ENCODE measurements around the gene ITGAE.

DNA sequence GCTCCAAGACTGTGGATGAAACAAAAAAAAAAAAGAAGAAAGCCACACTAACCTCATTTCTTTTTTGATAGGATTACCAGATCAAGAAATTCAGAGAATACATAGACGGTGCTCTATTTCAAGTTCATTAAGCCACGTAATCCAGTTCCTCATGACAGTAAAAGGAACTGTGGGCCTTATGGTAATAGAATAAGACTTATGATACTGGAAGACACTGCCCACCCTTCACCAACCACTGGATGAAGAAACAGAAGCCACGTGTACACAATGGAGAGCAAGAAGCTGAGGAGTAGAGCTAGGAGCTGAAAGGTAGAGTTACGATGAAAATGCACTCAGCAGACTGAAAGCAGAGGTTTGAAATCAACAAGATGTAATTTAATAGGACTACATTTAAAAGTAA is 33.8 kb upstream of the ITGAE start:
- TF ChIP-seq GLI2 (tag by site-specific recombination; IDR thresholded peaks at IDR 0.05; ENCODE audit: borderline replicate concordance, low read depth) (no peak), SCRT2 (tag by site-specific recombination; IDR thresholded peaks at IDR 0.05) (no peak), ZNF292 (tag by site-specific recombination; IDR thresholded peaks at IDR 0.05; ENCODE audit: borderline replicate concordance, low read depth) (no peak), ZNF10 (tag by site-specific recombination; IDR thresholded peaks at IDR 0.05) (no peak), SETDB1 (IDR thresholded peaks at IDR 0.05; ENCODE audit: insufficient read length, low read length) (no peak), ZNF274 (IDR thresholded peaks at IDR 0.05; ENCODE audit: low read length) (no peak), ZNF274 (tag by site-specific recombination; IDR thresholded peaks at IDR 0.05; ENCODE audit: borderline replicate concordance) (no peak), ZNF660 (tag by site-specific recombination; IDR thresholded peaks at IDR 0.05) (no peak), ZNF121 (tag by site-specific recombination; IDR thresholded peaks at IDR 0.05) (no peak), ZNF501 (tag by site-specific recombination; IDR thresholded peaks at IDR 0.05) (no peak), ZNF19 (tag by site-specific recombination; IDR thresholded peaks at IDR 0.05; ENCODE audit: low read depth) (no peak)
- TF ChIP-seq, protein P1, sequence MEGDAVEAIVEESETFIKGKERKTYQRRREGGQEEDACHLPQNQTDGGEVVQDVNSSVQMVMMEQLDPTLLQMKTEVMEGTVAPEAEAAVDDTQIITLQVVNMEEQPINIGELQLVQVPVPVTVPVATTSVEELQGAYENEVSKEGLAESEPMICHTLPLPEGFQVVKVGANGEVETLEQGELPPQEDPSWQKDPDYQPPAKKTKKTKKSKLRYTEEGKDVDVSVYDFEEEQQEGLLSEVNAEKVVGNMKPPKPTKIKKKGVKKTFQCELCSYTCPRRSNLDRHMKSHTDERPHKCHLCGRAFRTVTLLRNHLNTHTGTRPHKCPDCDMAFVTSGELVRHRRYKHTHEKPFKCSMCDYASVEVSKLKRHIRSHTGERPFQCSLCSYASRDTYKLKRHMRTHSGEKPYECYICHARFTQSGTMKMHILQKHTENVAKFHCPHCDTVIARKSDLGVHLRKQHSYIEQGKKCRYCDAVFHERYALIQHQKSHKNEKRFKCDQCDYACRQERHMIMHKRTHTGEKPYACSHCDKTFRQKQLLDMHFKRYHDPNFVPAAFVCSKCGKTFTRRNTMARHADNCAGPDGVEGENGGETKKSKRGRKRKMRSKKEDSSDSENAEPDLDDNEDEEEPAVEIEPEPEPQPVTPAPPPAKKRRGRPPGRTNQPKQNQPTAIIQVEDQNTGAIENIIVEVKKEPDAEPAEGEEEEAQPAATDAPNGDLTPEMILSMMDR (tag by site-specific recombination; IDR thresholded peaks at IDR 0.05) = no peak
- TF ChIP-seq, protein P2, sequence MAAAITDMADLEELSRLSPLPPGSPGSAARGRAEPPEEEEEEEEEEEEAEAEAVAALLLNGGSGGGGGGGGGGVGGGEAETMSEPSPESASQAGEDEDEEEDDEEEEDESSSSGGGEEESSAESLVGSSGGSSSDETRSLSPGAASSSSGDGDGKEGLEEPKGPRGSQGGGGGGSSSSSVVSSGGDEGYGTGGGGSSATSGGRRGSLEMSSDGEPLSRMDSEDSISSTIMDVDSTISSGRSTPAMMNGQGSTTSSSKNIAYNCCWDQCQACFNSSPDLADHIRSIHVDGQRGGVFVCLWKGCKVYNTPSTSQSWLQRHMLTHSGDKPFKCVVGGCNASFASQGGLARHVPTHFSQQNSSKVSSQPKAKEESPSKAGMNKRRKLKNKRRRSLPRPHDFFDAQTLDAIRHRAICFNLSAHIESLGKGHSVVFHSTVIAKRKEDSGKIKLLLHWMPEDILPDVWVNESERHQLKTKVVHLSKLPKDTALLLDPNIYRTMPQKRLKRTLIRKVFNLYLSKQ (tag by site-specific recombination; IDR thresholded peaks at IDR 0.05; ENCODE audit: borderline replicate concordance) = no peak
- TF ChIP-seq, protein P3, sequence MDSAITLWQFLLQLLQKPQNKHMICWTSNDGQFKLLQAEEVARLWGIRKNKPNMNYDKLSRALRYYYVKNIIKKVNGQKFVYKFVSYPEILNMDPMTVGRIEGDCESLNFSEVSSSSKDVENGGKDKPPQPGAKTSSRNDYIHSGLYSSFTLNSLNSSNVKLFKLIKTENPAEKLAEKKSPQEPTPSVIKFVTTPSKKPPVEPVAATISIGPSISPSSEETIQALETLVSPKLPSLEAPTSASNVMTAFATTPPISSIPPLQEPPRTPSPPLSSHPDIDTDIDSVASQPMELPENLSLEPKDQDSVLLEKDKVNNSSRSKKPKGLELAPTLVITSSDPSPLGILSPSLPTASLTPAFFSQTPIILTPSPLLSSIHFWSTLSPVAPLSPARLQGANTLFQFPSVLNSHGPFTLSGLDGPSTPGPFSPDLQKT (IDR thresholded peaks at IDR 0.05; ENCODE audit: borderline replicate concordance, low read depth, low read length) = no peak
- TF ChIP-seq, protein P4, sequence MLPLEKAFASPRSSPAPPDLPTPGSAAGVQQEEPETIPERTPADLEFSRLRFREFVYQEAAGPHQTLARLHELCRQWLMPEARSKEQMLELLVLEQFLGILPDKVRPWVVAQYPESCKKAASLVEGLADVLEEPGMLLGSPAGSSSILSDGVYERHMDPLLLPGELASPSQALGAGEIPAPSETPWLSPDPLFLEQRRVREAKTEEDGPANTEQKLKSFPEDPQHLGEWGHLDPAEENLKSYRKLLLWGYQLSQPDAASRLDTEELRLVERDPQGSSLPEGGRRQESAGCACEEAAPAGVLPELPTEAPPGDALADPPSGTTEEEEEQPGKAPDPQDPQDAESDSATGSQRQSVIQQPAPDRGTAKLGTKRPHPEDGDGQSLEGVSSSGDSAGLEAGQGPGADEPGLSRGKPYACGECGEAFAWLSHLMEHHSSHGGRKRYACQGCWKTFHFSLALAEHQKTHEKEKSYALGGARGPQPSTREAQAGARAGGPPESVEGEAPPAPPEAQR (tag by site-specific recombination; IDR thresholded peaks at IDR 0.05) = no peak

Measured in HEK293 (cell line).